ENCODE data around the gene OR4C13.
"Not testable (repeated sequence)": the region's sequence is repeated elsewhere in the genome, so short reads cannot be mapped to it uniquely, and the experiment has no call there.

The OR4C13 gene

DNA sequence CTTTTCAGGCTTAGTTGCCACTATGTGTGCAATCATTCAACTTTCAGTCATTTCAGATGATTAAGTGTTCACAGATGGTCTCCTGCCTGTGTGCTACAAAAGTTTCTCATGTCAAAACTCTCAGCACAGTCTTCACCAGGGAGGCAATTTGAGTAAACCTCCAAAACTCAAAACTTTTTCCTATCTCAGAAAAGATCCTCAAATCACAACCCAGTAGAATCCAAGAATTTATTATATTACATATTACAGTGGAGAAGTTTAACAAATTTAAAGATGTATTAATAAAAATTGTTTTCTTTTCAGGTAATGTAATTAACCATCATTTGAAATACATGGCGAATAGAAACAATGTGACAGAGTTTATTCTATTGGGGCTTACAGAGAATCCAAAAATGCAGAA, at the start of gene OR4C13:
Gene OR4C13, plus strand, starts transcription at position 301 of the 400 bp plus-strand sequence. Its CDS starts 32 bp downstream, at position 333.
- no peak for DNase-seq (ENCODE audit: low read depth in 2 of 2)

GRCh38 chr11:49911516-49911915, 40.7 kb upstream of the OR4C13 start:
- not testable (repeated sequence) for DNase-seq (ENCODE audit: low read depth in 2 of 2)

DNA sequence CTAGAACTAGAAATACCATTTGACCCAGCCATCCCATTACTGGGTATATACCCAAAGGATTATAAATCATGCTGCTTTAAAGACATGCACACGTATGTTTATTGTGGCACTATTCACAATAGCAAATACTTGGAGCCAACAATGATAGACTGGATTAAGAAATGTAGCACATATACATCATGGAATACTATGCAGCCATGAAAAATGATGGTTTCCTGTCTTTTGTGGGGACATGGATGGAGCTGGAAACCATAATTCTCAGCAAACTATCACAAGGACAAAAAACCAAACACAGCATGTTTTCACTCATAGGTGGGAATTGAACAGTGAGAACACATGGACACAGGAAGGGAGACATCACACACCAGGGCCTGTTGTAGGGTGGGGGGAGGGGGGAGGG, 3.5 kb upstream of the OR4C13 start:
- not testable (repeated sequence) for DNase-seq (ENCODE audit: low read depth in 2 of 2)

GRCh38 chr11:49973439-49973838, 21.2 kb downstream of the OR4C13 start:
- DNase-seq (ENCODE audit: low read depth in 2 of 2): not testable (repeated sequence)

- DNase-seq (ENCODE audit: low read depth in 2 of 2): not testable (repeated sequence)
Observed at GRCh38 chr11:49982435-49982834, 30.2 kb downstream of the OR4C13 start, which contains the start of gene OR4C12. Gene OR4C12, minus strand, starts transcription at chr11:49982535. Its CDS starts 34 bp downstream, at chr11:49982501.

GRCh38 chr11:49995565-49995964, 43.4 kb downstream of the OR4C13 start:
- peak; percentile 19 to 22 for DNase-seq (ENCODE audit: low read depth in 2 of 2)

All from stimulated activated CD4-positive, alpha-beta T cell treated with anti-CD3 and anti-CD28 coated beads, Interleukin-4, amount 100 ng/mL, for 48 hours (primary cell).